GM18498 (cell line): ENCODE measurements around the gene COL5A1.

ENCODE experiments used
- ATAC-seq: cut with Tn5 transposase; IDR thresholded peaks from one replicate; pipeline ENCODE4 v1.9.1; 2021; ENCODE audit warnings: mild to moderate bottlenecking, moderate library complexity; ENCODE audit not compliant: unreplicated experiment

Gene COL5A1

DNA sequence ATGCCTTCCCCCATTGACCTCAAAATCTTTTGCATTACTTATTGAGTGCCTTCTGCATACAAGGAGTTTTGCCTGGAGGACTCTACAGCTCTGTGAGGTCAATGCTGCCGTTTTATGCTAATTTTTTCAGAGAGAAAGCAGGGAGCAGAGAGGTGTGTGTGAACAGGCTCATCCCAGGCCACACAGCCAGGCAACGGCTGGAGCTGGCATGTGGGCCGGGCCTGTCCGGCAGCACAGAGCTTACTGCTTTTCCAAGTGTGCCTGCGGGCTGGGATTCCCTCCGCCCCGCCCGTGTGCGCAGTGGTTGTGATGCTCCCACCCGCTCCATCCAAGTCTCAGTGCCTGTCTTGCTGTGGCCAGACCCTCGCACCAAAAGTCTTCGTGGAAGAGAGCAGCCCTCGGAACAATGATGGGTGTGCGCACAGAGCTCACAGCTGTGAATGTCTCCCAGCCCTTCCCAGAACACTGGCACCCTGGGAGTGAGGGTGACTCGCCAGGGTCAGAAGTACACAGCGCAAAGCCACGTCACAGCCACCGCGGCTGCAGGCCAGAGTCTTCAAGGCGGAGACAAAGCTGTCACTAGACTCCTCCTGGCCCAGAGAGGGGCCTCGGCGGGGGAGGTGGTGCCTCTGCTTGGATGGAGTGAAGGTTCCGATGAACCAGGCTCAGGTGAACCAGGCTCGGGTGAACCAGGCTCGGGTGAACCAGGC is 82.8 kb downstream of the COL5A1 start:
- ATAC-seq = no peak

DNA sequence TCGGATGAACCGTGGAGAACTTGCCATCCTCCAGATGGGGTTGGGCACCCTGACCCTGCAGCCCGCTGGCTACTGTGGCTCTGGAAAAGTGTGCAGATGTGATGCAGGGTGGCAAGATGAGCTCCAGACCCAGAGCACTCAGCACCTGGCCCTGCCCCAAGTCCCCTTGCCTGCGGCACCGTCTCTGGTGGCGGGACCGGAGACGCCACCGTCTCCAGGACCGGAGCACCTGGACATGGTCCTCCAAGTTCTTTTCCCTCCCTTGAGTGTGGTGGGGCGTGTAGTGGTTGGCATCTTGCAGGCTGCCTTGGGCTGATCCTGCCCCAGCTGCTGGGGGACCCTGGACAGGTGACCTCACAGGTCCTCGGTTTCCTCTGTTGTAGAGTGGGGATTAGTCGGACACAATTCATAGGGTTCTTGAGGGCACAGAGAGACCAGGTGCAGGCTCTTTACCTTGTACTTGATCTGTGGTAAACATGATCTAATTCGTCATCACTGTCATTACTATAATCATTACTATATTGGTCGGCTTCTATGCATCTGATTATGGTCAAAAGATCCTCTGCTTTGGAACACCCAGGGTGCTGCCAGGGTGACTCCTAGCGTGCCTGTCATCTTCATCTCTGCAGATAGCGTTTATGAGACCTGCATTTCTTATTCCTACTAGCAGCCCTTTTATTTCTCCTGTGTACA is 83.5 kb downstream of the COL5A1 start:
- no peak for ATAC-seq

DNA sequence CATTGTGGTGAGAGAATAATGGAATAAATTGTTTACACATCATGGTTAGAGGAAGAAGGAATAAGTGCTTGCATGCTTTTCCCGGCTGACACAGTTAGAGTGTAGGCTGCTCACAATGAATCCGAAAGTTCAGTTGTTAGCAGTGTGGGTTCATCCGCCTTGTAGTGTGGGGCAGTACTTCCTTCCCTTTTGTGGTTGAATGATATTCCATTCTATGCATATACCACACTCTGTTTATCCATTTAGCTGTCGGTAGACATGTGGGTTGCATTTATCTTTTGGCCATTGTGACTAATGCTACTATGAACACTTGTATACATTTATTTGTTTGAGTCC is 84.0 kb downstream of the COL5A1 start:
- ATAC-seq = no peak

DNA sequence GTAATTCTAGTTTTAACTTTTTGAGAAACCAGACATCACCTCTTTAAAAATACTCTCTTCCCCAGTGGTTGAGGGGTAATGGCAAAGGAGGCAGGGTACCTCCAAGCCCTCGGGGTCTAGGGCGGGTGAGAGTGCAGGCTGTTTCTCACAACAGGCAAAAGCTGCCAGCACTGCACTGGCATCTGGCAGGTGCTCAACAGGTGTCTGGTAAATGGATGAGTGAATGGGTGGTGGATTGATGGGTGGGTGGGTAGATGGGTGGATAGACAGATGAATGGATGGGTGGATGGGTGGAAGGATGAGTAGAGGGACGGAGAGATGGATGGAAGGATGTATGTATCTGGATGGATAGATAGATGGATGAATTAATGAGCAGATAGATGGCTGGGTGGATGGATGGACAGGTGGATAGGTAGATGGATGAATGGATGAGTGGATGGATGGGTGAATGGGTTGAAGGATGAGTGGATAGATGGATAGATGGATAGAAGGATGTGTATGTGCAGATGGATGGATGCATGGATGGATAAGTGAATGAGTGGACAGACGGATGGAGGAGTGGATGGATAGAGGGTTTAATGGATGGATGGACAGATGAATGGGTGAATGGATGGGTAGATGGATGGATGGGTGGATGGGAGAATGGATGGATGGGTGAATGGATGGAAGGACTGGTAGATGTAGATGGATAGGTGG is 84.6 kb downstream of the COL5A1 start:
- ATAC-seq = no peak

DNA sequence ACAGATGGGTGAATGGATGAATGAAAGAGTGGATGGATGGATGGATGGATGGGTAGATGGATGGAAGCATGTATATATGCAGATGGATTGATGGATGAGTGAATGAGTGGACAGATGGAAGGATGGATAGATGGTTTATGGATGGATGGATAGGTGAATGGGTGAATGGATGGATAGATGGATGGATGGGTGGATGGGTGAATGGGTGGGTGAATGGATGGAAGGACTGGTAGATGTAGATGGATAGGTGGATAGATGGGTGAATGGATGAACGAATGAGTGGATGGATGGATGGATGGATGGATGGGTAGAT is 85.1 kb downstream of the COL5A1 start:
- no peak for ATAC-seq

DNA sequence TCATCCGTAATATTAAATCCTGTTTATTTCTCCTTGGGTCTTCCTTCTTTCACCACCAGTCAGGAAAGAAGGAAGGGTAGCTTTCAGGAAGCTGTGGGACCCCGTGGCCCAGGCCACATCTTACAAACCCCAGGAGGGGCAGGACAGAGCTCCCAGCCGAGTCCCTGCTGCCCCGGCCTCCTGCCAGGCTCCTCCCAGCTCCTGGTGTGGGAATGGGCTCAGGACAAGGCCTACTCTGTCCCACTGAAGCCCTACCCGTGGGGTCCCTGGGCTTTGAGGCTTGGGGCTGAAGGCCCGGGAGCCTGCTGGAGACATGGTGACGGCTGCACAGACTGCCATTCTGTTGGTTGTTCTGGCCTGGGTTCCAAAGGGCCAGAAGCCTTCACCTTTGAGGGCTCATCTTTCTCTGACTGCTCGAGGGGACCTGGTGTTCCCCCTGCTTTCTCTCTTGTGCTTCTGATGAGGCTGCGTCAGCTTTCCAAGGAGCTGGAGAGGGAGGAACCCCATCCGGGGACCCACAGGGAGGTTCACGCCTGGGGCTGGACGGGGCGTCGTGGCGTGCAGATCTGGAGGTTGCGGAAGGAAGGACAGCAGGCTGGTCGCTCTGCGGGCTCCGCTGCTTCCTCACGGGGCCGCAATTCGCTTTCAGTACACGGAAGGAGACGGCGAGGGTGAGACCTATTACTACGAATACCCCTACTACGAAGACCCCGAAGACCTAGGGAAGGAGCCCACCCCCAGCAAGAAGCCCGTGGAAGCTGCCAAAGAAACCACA is 86.6 kb downstream of the COL5A1 start:
- ATAC-seq = no peak

DNA sequence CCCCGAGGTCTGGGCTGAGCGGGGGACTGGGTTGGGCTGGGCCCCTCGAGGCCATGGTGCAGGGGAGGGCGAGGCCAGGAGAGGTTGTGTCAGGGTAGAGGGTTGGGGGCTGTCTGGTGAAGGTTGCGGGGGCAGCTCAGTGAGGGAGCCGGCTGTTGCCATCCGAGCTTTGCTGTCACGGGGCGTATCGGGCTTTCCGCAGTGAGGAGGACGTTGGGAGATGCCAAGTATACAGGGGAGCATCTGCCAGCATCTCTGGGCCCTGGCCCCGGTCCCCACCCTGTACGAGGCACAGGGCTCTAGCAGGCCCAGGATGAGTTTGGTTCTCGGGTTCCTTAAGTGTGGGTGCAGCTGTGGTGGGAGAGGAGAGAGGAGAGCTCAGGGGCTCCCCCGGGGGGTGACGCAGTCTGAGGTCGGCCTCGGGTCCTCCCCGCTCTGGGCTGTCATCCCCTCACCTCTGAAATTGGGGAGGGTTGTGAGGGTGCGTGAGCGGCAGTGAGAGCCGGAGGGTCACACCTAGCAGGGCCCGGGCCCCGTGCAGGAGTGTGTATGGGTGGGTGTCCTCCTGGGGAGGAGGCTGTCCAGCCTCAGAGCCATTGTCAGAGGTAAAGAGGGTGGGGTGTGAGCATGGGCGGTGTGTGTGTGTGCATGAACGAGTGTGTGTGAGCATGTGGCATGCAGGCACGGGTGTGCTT is 87.3 kb downstream of the COL5A1 start:
- ATAC-seq = no peak

DNA sequence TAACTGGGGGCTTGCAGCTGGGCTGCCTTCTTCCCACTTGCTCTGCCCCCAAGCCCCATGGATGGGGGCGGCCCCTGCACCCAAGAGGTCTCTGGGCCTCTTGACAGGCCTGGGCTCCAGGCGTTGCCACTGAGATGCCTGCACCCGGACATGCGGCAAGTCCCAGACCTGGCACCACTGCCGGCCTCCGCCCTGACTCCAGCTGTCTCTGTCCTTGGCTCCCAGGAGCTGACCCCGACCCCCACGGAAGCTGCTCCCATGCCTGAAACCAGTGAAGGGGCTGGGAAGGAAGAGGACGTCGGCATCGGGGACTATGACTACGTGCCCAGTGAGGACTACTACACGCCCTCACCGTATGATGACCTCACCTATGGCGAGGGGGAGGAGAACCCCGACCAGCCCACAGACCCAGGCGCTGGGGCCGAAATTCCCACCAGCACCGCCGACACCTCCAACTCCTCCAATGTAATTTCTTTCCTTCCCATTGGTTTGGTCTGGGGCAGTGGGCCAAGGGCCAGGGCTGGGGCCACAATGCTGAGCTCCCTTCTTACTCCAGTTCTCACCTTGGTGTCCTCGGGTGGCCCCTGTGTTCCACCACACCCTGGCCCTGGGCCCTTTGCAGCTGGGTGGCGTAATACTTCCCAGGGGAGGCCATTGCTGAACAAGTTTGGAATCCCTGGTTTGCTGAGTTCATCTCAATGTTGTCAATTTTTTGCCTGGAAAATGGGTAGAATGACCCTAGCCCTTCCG is 88.6 kb downstream of the COL5A1 start:
- no peak for ATAC-seq

DNA sequence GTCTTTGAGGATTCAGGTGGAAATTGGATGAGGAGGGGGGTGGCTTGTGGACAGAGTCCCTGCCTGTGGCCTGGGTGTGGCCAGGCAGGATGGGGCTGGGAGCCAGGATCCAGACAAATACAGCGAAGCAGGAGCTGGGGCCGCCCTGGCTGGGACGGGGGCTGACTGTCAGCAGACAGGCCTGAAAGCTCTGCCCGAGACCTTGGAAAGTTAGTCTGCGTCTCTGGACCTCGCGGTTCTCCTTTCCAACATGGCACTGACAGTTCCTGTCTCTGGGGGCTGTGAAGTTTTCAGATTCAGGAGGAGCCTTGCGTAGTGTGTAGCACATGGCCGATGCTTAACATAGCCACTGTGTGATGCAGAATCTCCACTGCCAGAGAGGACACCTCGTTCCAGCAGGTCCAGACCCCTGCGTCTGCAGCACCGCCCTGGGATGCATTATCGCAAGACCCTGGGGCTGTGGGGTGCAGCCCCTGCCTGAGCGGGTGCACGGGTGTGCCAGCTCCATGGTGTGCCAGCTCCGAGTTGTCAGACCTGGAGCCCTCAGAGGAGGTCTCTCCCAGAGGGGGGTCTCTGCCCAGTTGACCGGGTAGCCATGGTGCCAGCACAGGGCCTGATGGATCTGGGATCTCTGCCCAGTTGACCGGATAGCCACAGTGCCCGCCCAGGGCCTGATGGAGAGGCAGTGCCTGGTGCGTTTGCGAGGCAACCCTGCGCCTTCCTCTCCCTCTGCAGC is 89.3 kb downstream of the COL5A1 start:
- no peak for ATAC-seq

DNA sequence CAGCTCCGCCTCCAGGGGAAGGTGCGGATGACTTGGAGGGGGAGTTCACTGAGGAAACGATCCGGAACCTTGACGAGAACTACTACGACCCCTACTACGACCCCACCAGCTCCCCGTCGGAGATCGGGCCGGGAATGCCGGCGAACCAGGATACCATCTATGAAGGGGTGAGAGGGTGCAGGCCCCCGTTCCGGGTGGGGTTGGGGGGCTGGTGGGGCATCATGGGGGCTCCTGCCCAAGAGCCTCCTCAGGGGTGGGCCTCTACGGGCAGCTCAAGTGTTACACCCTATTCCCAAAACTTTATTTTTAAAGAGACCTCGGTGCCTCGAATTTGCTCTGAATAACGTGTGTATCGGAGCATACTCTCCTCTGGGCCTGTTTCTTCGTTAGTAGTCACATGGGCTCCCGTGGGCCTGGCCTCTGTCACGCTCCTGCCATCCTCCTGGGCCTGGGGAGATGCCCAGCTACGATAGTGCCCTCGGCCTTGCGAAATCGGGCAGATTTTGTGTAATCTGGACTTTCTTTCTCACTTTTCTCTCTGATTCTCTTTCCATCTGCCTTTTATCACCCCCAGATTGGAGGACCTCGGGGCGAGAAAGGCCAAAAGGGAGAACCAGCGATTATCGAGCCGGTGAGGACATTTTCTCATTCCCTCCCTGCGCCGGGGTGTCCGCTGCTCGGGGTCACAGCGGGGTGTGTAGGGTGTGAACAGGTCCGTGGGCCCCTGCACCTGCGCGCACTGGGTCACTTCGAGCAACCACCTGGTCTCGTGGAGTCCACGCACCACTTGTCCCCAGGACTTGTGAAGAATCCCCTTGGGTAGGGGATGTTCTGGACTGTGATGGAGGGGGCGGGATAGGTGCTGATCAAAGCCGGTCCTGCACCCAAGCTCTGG is 90.1 kb downstream of the COL5A1 start:
- no peak for ATAC-seq

DNA sequence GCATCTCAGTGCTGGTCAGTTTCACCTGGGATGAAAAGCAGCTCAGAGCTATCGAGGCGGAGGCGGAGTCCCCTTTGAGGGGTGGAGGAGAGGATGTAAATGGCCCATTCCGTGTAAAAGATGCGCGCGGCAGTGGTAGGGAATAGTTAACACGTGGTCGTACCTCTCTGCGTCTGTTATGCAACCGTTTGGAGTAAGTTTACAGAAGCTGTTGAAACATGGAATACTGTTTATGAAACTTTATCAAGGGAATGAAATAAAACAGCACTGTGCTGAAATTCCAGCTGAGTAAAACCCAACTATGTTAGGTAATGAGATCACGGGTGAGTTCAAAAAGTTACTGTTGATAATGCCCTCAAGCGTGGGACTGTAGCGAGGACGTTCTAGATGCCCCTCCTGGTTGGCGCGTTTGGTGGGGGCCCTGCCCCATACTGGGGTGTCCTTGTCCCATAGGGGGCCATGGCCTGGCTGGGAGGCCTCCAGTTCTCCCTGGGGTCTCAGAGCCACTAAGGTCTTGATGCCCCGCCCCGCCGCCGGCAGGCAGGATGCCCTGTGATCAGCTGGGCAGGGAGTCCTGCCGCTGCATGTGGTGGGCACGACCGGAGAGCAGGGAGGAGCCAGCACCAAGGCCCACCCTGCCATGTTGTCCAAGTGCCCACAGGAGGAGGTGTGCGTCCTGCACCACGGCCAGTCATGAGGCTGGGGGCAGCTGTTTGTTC is 90.9 kb downstream of the COL5A1 start:
- ATAC-seq = no peak

DNA sequence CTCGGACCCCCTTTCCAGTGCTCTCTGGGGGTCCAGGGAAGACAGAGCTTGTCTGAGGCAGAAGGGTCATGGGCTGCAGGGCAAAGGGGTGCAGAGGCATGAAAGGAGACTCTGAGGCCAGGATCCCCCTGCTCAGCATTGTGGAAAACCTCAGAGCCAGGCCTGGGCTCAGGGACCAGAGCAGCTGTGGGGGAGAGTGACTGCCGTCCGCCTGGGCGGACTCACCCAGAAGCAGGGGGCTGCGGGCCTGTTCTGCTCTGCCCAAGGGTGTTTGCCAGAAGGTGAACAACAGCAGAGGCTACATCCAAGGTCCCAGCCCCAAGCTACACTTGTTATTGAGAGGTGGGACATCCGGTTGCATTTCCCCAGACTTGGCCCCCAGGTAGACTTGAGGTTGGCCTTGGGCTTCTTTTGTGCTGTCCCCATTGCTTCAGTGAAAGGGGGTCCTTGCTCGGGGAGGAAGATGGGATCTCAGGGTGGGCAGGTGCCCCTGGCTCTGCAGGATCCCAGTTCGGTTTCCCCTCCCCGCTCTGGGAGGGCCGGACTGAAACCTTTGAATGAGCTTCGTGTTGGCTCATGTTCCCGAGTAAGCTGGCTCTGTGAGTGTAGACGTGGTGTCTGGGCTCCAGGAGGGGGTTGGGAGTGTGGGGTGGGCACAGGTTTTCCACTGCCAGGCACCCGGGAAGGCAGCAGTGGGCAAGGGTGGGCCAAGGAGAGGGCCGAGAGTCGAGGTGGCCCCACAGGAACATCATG is 92.1 kb downstream of the COL5A1 start:
- no peak for ATAC-seq

DNA sequence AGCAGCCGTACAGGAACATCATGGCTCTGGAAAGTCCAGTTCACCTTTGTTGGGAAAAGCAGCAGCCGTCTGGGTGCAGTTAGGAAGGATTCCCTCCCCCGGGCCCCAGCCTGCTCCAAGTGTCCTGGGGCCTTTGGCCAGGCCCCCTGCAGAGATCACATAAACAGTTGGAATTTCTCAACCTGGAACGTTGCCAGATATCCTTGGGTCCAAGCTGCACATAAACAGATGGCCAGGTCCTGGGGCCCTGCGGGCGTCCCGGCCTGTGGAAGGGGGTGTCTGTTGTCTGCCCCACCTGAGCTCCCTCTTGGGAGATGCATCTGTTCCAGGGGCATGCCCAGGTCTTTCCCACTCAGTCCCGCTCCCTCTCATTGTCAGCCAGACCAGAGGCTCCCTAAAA is 92.7 kb downstream of the COL5A1 start:
- no peak for ATAC-seq

DNA sequence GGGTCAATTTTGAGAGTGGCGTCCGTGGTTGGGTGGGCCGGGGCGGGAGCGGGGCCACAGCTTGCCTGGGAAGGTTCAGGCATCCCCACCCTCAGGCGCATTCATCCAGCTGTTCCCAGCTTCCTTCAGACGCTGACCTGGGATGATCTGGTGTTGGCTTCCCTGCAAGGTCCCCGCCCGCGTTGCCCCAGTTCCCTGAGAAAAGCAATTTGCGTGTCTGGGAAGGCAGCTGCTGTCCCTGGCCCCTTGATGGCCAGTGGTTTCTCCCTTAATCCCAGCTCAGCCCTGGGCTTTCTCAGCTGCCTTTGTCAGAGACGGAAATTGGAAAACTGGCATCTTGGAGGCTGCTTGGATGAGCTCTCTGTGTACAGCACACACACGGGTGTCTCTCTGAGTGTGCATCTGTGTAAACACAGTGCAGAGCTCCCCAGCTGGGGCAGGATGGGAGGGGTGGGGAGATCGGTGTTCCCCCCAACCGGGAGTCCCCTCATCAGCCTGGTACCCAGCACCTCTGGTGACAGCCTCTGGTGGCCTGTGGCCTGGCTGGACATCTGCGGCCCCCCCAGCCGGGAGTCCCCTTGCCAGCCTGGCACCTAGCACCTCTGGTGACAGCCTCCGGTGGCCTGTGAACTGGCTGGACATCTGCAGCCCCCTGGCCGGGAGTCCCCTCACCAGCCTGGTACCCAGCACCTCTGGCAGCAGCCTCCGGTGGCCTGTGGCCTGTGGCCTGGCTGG is 94.0 kb downstream of the COL5A1 start:
- ATAC-seq = no peak

DNA sequence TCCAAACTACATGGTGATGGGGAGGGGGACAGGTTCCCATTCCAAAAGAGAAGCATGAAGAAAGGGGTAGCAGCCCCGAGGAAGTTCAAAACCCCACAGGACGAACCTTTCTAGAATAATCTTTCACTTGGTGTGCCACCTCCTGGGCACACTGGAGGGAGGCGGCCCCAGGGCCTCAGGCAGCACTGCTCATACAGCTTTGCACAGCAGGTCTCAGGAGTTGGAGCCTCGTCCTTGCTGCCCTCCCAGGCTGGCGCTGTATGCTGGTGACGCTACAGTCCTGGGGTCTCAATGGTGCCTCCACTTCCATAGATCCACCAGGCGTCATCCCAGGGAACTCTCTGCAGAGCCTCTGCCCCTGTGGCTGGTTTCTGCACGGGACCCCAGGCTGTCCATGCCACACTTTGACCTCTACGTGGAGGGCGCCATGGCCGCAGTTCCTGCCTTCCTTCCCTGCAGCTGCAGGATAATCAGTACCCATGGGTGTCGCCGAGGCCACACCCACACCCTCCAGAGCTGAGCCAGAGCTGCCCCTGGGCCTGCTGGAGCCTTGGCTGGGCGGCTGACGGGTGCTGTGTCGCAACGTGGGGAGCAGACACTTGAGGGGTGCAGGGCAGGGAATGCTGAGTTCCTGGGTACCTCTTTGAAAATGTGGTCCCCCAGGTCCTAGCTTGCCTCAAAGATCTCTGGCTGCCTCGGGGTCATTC is 95.3 kb downstream of the COL5A1 start:
- ATAC-seq = no peak
